ENCODE measurements around the gene PRR27. TPM values are rescaled to one million over a fixed set of nuclear protein-coding genes. Genes with fewer than 3 reads are reported as not detected.
"Not testable (repeated sequence)": the region's sequence is repeated elsewhere in the genome, so short reads cannot be mapped to it uniquely, and the experiment has no call there.

PRR27 gene
- total RNA-seq, 2 donors from 2014 or later = not detected

- Mint-ChIP-seq H3K4me3 (no peak overlapping the region), H3K9me3 (no peaks in the 10 kb centered on the region), H3K27ac (no peak overlapping the region), H3K4me1 (ENCODE audit: low read depth) (no peaks in the 10 kb centered on the region), H3K36me3 (ENCODE audit: insufficient read depth in 2 of 2) (no peaks in the 10 kb centered on the region), H3K27me3 (ENCODE audit: low read depth) (no peaks in the 10 kb centered on the region)
- DNase-seq (no peak), ATAC-seq (replicated peaks in 1 of 2) (no peak)
Measured at GRCh38 chr4:70182517-70183167, 28.6 kb downstream of the PRR27 start.

GRCh38 chr4:70183168-70183939 is 29.3 kb downstream of the PRR27 start:
- no peaks in the 10 kb centered on the region for H3K27me3 Mint-ChIP-seq (ENCODE audit: low read depth)
- H3K27ac Mint-ChIP-seq = no peak overlapping the region
- DNase-seq (peak; percentile 14 to 23), ATAC-seq (replicated peaks in 1 of 2) (no peak)
- no peaks in the 10 kb centered on the region for H3K9me3 Mint-ChIP-seq
- H3K36me3 Mint-ChIP-seq (ENCODE audit: insufficient read depth in 2 of 2) = no peaks in the 10 kb centered on the region
- no peaks in the 10 kb centered on the region for H3K4me1 Mint-ChIP-seq (ENCODE audit: low read depth)
- H3K4me3 Mint-ChIP-seq = no peak overlapping the region

GRCh38 chr4:70183940-70184246 is 29.9 kb downstream of the PRR27 start:
- Mint-ChIP-seq H3K9me3 (no peaks in the 10 kb centered on the region), H3K4me3 (no peak overlapping the region), H3K36me3 (ENCODE audit: insufficient read depth in 2 of 2) (no peaks in the 10 kb centered on the region), H3K4me1 (ENCODE audit: low read depth) (no peaks in the 10 kb centered on the region), H3K27me3 (ENCODE audit: low read depth) (no peaks in the 10 kb centered on the region), H3K27ac (no peak overlapping the region)
- no peak for DNase-seq
- ATAC-seq (replicated peaks in 1 of 2) = no peak

- Mint-ChIP-seq H3K9me3 (no peaks in the 10 kb centered on the region), H3K4me3 (no peak overlapping the region), H3K36me3 (ENCODE audit: insufficient read depth in 2 of 2) (no peaks in the 10 kb centered on the region), H3K4me1 (ENCODE audit: low read depth) (no peaks in the 10 kb centered on the region), H3K27me3 (ENCODE audit: low read depth) (no peaks in the 10 kb centered on the region), H3K27ac (no peak overlapping the region)
- DNase-seq (no peak), ATAC-seq (replicated peaks in 1 of 2) (no peak)
Measured at GRCh38 chr4:70187216-70187615, 33.2 kb downstream of the PRR27 start.

- H3K27ac Mint-ChIP-seq = no peak overlapping the region
- H3K27me3 Mint-ChIP-seq (ENCODE audit: low read depth) = no peaks in the 10 kb centered on the region
- ATAC-seq (replicated peaks in 1 of 2) = no peak
- no peak overlapping the region for H3K4me3 Mint-ChIP-seq
- no peaks in the 10 kb centered on the region for H3K4me1 Mint-ChIP-seq (ENCODE audit: low read depth)
- no peaks in the 10 kb centered on the region for H3K36me3 Mint-ChIP-seq (ENCODE audit: insufficient read depth in 2 of 2)
- DNase-seq = no peak
- no peaks in the 10 kb centered on the region for H3K9me3 Mint-ChIP-seq
Measured at GRCh38 chr4:70190579-70190978, 36.5 kb downstream of the PRR27 start.

- H3K36me3 Mint-ChIP-seq (ENCODE audit: insufficient read depth in 2 of 2) = no peaks in the 10 kb centered on the region
- no peak for DNase-seq
- no peak overlapping the region for H3K4me3 Mint-ChIP-seq
- no peak for ATAC-seq (replicated peaks in 1 of 2)
- H3K27ac Mint-ChIP-seq = no peak overlapping the region
- H3K9me3 Mint-ChIP-seq = no peaks in the 10 kb centered on the region
- no peaks in the 10 kb centered on the region for H3K27me3 Mint-ChIP-seq (ENCODE audit: low read depth)
- no peaks in the 10 kb centered on the region for H3K4me1 Mint-ChIP-seq (ENCODE audit: low read depth)
Measured at GRCh38 chr4:70191647-70192046, 37.6 kb downstream of the PRR27 start.

- Mint-ChIP-seq H3K4me1 (ENCODE audit: low read depth) (no peaks in the 10 kb centered on the region), H3K27me3 (ENCODE audit: low read depth) (no peaks in the 10 kb centered on the region), H3K27ac (no peak overlapping the region), H3K9me3 (no peaks in the 10 kb centered on the region), H3K36me3 (ENCODE audit: insufficient read depth in 2 of 2) (no peaks in the 10 kb centered on the region), H3K4me3 (no peak overlapping the region)
- DNase-seq (no peak), ATAC-seq (replicated peaks in 1 of 2) (no peak)
Measured at GRCh38 chr4:70192895-70193294, 38.9 kb downstream of the PRR27 start.

GRCh38 chr4:70195425-70195824 is 41.4 kb downstream of the PRR27 start, which contains the start of gene ODAM:
ODAM (plus strand) TSS chr4:70195725; CDS start chr4:70196544, 819 bp downstream.
- no peak within 1 kb of the TSS for H3K4me3 Mint-ChIP-seq
- no peaks in the 10 kb centered on the region for H3K36me3 Mint-ChIP-seq (ENCODE audit: insufficient read depth in 2 of 2)
- H3K4me1 Mint-ChIP-seq (ENCODE audit: low read depth) = no peaks in the 10 kb centered on the region
- ATAC-seq (replicated peaks in 1 of 2) (no peak), DNase-seq (no peak)
- no peaks in the 10 kb centered on the region for H3K9me3 Mint-ChIP-seq
- H3K27me3 Mint-ChIP-seq (ENCODE audit: low read depth) = no peaks in the 10 kb centered on the region
- no peak within 1 kb of the TSS for H3K27ac Mint-ChIP-seq

GRCh38 chr4:70196857-70197256 is 42.8 kb downstream of the PRR27 start:
- Mint-ChIP-seq H3K4me1 (ENCODE audit: low read depth) (no peaks in the 10 kb centered on the region), H3K27ac (no peak overlapping the region), H3K27me3 (ENCODE audit: low read depth) (no peaks in the 10 kb centered on the region), H3K4me3 (no peak overlapping the region), H3K9me3 (no peaks in the 10 kb centered on the region), H3K36me3 (ENCODE audit: insufficient read depth in 2 of 2) (no peaks in the 10 kb centered on the region)
- ATAC-seq (replicated peaks in 1 of 2) (no peak), DNase-seq (no peak)

- Mint-ChIP-seq H3K36me3 (ENCODE audit: insufficient read depth in 2 of 2) (no peaks in the 10 kb centered on the region), H3K4me3 (no peak overlapping the region), H3K9me3 (no peaks in the 10 kb centered on the region), H3K4me1 (ENCODE audit: low read depth) (no peaks in the 10 kb centered on the region), H3K27ac (no peak overlapping the region), H3K27me3 (ENCODE audit: low read depth) (no peaks in the 10 kb centered on the region)
- DNase-seq (no peak), ATAC-seq (replicated peaks in 1 of 2) (no peak)
Measured at GRCh38 chr4:70197842-70198241, 43.8 kb downstream of the PRR27 start.

GRCh38 chr4:70203601-70204000 is 49.6 kb downstream of the PRR27 start:
- Mint-ChIP-seq H3K27ac (no peak overlapping the region), H3K36me3 (ENCODE audit: insufficient read depth in 2 of 2) (no peaks in the 10 kb centered on the region), H3K4me3 (no peak overlapping the region), H3K9me3 (no peaks in the 10 kb centered on the region), H3K27me3 (ENCODE audit: low read depth) (no peaks in the 10 kb centered on the region), H3K4me1 (ENCODE audit: low read depth) (no peaks in the 10 kb centered on the region)
- DNase-seq (no peak), ATAC-seq (replicated peaks in 1 of 2) (no peak)

GRCh38 chr4:70212752-70213151 is 58.7 kb downstream of the PRR27 start:
- H3K4me1 Mint-ChIP-seq (ENCODE audit: low read depth); H3K27me3 Mint-ChIP-seq (ENCODE audit: low read depth); H3K36me3 Mint-ChIP-seq (ENCODE audit: insufficient read depth in 2 of 2); H3K9me3 Mint-ChIP-seq; ATAC-seq (replicated peaks in 1 of 2); DNase-seq; H3K27ac Mint-ChIP-seq; H3K4me3 Mint-ChIP-seq: not testable (repeated sequence)
